ENCODE data around the gene CDH20.

GRCh38 chr18:61489334-61489733 is 156.1 kb downstream of the CDH20 start:
- TF ChIP-seq MAX (IDR thresholded peaks at IDR 0.05; ENCODE audit: low read depth, low read length) (no peak), CTCF (IDR thresholded peaks at IDR 0.05; ENCODE audit: low read depth, low read length) (no peak)
